ENCODE measurements around the gene GIT1.

DNA sequence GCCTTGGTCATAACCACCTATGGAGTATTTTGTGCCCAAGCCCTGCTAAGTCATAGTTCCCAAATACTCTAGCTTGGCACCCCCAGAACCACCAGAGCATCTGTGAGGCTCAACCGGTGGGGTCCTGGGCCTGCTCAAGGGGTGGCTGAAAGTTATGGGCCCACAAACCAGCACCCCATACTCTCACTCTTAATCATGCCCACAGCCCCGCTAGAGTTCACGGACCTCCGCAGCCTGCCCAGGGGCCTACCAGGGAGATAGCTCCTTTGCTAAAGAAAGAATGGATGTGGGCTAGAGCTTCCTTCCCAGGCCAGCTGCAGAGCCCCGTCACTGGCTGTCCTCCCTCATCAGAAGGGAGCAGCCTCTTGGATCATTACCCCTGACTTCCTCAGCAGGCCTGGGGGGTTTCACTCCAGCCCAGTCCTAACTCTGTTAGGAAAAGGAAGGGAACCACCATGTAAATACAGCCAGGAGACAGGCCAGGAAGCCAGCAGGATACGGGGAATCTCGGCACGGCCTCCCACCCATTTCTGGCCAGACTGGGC, 1.4 kb downstream of the GIT1 start:
- TF ChIP-seq, protein P1, sequence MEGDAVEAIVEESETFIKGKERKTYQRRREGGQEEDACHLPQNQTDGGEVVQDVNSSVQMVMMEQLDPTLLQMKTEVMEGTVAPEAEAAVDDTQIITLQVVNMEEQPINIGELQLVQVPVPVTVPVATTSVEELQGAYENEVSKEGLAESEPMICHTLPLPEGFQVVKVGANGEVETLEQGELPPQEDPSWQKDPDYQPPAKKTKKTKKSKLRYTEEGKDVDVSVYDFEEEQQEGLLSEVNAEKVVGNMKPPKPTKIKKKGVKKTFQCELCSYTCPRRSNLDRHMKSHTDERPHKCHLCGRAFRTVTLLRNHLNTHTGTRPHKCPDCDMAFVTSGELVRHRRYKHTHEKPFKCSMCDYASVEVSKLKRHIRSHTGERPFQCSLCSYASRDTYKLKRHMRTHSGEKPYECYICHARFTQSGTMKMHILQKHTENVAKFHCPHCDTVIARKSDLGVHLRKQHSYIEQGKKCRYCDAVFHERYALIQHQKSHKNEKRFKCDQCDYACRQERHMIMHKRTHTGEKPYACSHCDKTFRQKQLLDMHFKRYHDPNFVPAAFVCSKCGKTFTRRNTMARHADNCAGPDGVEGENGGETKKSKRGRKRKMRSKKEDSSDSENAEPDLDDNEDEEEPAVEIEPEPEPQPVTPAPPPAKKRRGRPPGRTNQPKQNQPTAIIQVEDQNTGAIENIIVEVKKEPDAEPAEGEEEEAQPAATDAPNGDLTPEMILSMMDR (IDR thresholded peaks at IDR 0.05; ENCODE audit: insufficient read depth, low read length, poor library complexity, severe bottlenecking): no peak
- TF ChIP-seq EZH2phosphoT487 (conservative IDR thresholded peaks at IDR 0.05; ENCODE audit: low read length): no peak
